Kidney (tissue), 14 donors: ENCODE results near the gene OGDH. TPM values are rescaled to one million over a fixed set of nuclear protein-coding genes. Genes with fewer than 3 reads are reported as not detected.

Source experiments
- DNase-seq, 5 donors: peaks; one replicate each; pipeline ENCODE4 v3.0.0-alpha.2; 2013 to 2020
- FAIRE-seq: peaks from 2 replicates; lab custom pipeline; 2012; peaks lifted over from hg19 to GRCh38; lab: Jason Lieb, UNC
- H3K27ac ChIP-seq, 2 donors: one replicate each; pipeline ENCODE4 v1.7.0; 2013; ENCODE audit warnings: low read depth in 2 of 2, low read length in 2 of 2, inconsistent platforms in 1 of 2
- H3K27me3 ChIP-seq: one replicate; pipeline ENCODE4 v1.7.1; 2013; ENCODE audit warnings: low read length, inconsistent platforms; ENCODE audit not compliant: control insufficient read depth, insufficient read depth
- H3K36me3 ChIP-seq, 3 donors: one replicate each; pipeline versions ENCODE4 v1.7.0 to v1.7.1; 2013; ENCODE audit warnings: low read length in 3 of 3, control low read depth in 1 of 3, inconsistent platforms in 1 of 3; ENCODE audit not compliant: insufficient read depth in 3 of 3, control insufficient read depth in 2 of 3
- H3K4me1 ChIP-seq, 3 donors: one replicate each; pipeline versions ENCODE4 v1.7.0 to v1.7.1; 2013; ENCODE audit warnings: low read length in 3 of 3, inconsistent platforms in 1 of 3, low read depth in 1 of 3; ENCODE audit not compliant: control insufficient read depth in 2 of 3, insufficient read depth in 2 of 3
- H3K4me3 ChIP-seq, 3 donors: one replicate each; pipeline versions ENCODE4 v1.7.0 to v1.8.1; 2013; ENCODE audit warnings: low read length in 3 of 3, control low read depth in 1 of 3, inconsistent platforms in 1 of 3
- H3K9ac ChIP-seq, 3 donors: one replicate each; pipeline versions ENCODE4 v1.7.0 to v1.7.1; 2013; ENCODE audit warnings: low read length in 3 of 3, control low read depth in 1 of 3, inconsistent platforms in 1 of 3
- H3K9me3 ChIP-seq, 3 donors: one replicate each; pipeline versions ENCODE4 v1.7.0 to v1.7.1; 2013; ENCODE audit warnings: low read length in 3 of 3, control low read depth in 1 of 3, inconsistent platforms in 1 of 3; ENCODE audit not compliant: control insufficient read depth in 2 of 3, insufficient read depth in 1 of 3
- intact Hi-C: fragments of 100-400 bp; cut with DNase I; formaldehyde crosslinking; loops from one replicate; pipeline ENCODE4 v1.11.1; 2022
- polyA plus RNA-seq: library from polyadenylated mRNA; stranded (reverse); fragments of 350-450 nt; fragmentation: Illumina TruSeq; extraction: RNeasy Lipid Tissue Mini Kit (QIAGEN cat#74804); gene quantifications from one replicate; pipeline ENCODE4 v1.2.3, GENCODE V29; 2014; ENCODE audit warnings: low read depth, low replicate concordance; ENCODE audit not compliant: insufficient read depth
- total RNA-seq: library from RNA; stranded (reverse); fragmentation: NEBNext Ultra II Directional; extraction: Animal tissue kit (Norgen Biotek cat#: 25700); gene quantifications from one replicate; pipeline ENCODE4 v1.2.1, GENCODE V29; 2021
- TF ChIP-seq, protein P1 (sequence below): IDR thresholded peaks from 3 replicates; pipeline ENCODE4 v1.5.1; 2012; ENCODE audit warnings: mild to moderate bottlenecking, moderate library complexity, borderline replicate concordance; ENCODE audit not compliant: insufficient read depth; ENCODE audit errors: extremely low read depth
- donor health status: control.
- donor health status: control.
- donor health status: control.
- donor health status: control.
- donor health status: control.
- donor health status: DM: yes; HTN: yes; CAD: no.
- donor health status: Normal renal cell carcinoma (clear cell type).

OGDH gene
- total and polyA plus RNA-seq, 2 donors from 2014 or later, result 108 to 132 TPM

DNA sequence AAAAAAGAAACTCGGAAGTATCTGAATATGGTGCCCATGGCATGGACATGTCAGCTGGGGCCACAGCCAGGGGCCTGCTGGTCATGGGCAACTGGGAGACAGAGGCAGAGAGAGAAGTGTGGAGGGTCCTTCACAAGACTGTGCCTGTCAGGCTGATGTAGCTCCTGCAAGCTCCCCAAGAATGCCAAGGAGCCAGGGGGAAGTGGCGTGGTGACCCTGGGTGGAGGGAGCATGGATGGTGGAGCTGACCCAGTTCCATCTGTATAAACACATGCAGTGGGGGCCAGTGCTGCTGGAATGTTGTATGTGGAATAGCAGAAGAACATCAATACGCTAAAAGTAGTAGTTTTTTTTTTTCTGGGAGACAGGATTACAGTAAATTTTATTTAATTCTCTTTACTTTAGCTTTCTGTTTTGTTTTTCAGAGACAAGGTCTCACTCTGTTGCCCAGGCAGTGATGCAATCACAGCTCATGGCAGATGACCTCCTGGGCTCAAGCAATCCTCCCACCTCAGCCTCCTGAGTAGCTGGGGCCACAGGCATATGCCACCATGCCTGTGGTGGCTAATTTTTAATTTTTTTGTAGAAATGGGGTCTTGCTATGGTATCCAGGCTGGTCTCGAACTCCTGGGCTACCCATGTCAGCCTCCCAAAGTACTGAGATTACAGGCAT, 131.8 kb downstream of the OGDH start:
- H3K27me3 ChIP-seq, result no peaks in the 10 kb centered on the region
- H3K36me3 ChIP-seq, result no peaks in the 10 kb centered on the region
- H3K9ac ChIP-seq, result no peak overlapping the region
- TF ChIP-seq, protein P1, sequence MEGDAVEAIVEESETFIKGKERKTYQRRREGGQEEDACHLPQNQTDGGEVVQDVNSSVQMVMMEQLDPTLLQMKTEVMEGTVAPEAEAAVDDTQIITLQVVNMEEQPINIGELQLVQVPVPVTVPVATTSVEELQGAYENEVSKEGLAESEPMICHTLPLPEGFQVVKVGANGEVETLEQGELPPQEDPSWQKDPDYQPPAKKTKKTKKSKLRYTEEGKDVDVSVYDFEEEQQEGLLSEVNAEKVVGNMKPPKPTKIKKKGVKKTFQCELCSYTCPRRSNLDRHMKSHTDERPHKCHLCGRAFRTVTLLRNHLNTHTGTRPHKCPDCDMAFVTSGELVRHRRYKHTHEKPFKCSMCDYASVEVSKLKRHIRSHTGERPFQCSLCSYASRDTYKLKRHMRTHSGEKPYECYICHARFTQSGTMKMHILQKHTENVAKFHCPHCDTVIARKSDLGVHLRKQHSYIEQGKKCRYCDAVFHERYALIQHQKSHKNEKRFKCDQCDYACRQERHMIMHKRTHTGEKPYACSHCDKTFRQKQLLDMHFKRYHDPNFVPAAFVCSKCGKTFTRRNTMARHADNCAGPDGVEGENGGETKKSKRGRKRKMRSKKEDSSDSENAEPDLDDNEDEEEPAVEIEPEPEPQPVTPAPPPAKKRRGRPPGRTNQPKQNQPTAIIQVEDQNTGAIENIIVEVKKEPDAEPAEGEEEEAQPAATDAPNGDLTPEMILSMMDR, result no peak
- H3K4me3 ChIP-seq, result no peak overlapping the region
- FAIRE-seq (no peak), DNase-seq (peak in 1 of 5 donors; percentile 23)
- no peak overlapping the region for H3K27ac ChIP-seq
- H3K4me1 ChIP-seq, result no peaks in the 10 kb centered on the region
- intact Hi-C loops, result no loop called here
- H3K9me3 ChIP-seq, result no peaks in the 10 kb centered on the region

DNA sequence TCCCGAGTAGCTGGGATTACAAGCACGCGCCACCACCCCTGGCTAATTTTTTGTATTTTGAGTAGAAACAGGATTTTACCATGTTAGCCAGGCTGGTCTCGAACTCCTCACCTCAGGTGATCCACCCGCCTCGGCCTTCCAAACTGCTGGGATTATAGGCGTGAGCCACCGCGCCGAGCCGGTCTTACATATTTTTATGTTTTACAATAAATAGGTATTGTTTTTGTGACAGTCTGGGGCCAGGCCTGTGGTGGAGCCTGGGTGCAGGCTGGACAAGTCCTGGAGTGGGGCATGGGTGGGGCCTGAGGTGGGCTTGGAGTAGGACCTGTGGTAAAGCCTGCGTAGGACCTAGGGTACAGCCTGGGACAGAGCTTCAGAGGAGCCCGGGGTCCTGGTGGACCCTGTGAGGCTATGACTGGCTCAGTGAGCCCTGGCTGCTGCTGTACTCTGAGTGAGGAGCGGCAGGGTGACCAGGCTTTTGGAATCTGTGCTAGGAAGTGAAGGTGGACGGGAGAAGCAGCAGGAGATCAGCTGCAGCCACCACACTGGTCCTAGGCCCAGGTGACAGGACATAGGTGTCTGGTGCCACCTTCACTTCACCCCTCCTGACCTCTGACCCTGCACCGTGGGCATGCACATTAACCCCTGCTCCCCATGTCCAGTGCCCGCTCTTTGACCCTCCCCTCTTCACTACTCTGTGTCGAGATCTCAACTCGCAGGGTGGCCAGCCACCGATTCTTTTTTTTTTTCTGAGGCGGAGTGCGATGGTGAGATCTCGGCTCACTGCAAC, 132.6 kb downstream of the OGDH start:
- TF ChIP-seq, protein P1, result no peak
- no peak overlapping the region for H3K9ac ChIP-seq
- DNase-seq, result peak in 1 of 5 donors; percentile 51
- no peak for FAIRE-seq
- H3K27ac ChIP-seq, result no peak overlapping the region
- H3K4me3 ChIP-seq, result no peak overlapping the region
- no peaks in the 10 kb centered on the region for H3K36me3 ChIP-seq
- H3K9me3 ChIP-seq, result no peaks in the 10 kb centered on the region
- H3K4me1 ChIP-seq, result no peaks in the 10 kb centered on the region
- no peaks in the 10 kb centered on the region for H3K27me3 ChIP-seq
- intact Hi-C loops, result no loop called here

DNA sequence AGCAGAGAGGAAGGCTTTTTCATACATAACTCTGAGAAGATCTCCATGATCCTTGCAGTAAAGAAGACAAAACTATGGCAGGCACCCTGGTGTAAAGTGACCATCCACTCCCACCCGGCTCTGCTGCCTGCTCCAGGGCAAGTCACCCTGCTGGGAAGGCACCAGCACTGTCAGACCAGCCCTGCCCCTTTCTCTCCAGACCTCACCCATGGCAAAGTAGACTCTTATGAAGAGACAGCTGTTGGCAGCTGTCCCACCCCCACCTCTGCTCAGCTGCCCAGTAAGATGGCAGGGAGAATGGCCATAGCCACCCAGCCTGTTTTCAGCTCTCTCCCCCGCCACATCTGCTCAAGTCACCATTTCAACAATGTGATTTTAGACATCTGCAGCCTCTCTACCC, 133.6 kb downstream of the OGDH start:
- intact Hi-C loops, result no loop called here
- H3K9me3 ChIP-seq, result no peaks in the 10 kb centered on the region
- no peak overlapping the region for H3K9ac ChIP-seq
- H3K27me3 ChIP-seq, result no peaks in the 10 kb centered on the region
- H3K36me3 ChIP-seq, result no peaks in the 10 kb centered on the region
- TF ChIP-seq, protein P1, result no peak
- no peak overlapping the region for H3K27ac ChIP-seq
- no peaks in the 10 kb centered on the region for H3K4me1 ChIP-seq
- DNase-seq (no peak), FAIRE-seq (no peak)
- H3K4me3 ChIP-seq, result no peak overlapping the region
